Stimulated activated CD4-positive, alpha-beta T cell treated with anti-CD3 and anti-CD28 coated beads, Interleukin-4, amount 100 ng/mL, for 4 hours (primary cell): Measurements from ENCODE around the gene BEGAIN.
"Not testable (repeated sequence)": the region's sequence is repeated elsewhere in the genome, so short reads cannot be mapped to it uniquely, and the experiment has no call there.

ENCODE experiments used
- DNase-seq, 2 experiments: peaks; one replicate each; pipeline ENCODE4 v3.0.0-alpha.2; 2020

The BEGAIN gene

GRCh38 chr14:100534528-100535286, 52.5 kb downstream of the BEGAIN start:
- no peak for DNase-seq

DNA sequence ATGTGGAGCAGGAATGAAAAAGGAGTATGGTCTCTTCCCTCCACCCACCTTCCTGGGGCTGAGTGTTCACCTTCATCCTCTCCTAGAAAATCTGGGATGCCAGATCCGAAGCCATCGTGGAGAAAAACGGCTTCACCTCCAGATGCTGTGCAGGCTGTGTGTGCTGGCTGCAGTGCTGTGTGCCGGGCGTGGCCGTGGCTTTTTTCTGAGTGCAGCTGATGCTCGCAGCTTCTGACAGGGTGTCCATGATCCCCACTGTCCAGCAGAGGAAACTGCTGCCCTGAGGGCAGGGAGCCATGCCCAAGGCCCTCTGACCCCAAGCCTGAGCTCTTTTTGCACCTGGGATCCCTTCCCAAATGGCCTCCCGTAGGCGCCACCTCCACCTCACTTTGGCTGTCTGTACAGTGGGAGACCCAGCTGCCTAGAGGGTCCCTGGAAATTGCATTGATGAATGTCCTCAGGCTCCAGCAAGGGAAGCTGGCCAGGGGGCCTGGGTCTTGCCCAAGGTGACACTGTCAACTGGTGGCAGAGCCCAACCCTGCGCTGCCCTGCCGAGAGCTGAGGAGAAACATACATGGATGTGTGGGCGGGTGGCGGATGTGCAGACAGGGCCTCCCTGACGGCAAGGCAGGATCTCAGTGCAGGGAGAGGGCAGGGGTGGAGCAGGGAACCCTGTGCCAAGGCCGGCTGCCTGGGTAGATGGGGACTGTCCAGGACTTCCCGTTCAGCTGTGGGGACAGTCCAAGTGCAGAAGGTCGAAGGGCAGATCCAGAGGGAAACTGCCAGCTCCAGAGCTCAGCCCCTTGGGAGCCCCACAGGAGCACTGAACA, 53.3 kb downstream of the BEGAIN start:
- DNase-seq: peak in 1 of 2 experiments; percentile 1

- peak in 1 of 2 experiments; percentile 1 for DNase-seq
Observed at GRCh38 chr14:100532906-100533655, 54.1 kb downstream of the BEGAIN start.

DNA sequence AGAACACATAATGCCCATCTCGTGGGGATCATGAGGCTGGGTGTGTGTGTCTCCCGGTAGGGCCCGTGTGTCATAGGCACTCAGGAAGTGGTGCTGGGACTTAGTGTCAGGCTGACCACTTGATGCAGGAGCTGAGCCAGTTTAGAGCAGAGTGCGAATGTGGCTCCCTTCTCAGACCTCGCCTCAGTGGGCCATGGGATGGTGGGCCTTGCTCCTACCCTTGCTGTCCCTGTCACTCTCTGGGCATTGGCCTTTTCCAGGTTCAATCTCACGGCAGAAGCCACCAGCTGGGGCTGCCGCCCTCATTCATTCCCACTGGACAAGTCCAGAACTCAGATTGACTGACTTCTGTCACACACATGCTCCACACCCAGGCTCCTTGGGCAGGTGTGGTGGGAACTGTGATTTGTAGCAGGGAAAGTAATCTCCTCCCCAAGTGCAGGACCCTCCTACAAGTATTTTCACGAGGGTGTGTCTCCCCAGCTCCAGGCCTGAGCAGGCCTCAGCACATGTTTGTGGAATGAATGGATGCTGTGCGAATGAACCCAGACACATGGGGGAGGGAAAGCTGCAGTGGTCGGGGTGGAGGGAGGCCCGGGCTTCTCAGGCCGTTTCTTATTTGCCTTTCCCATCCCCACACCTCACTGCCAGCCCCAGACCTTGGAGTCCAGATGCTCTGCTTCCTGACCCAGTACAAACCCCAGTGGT, 54.9 kb downstream of the BEGAIN start:
- peak in 1 of 2 experiments; percentile 0 for DNase-seq

DNA sequence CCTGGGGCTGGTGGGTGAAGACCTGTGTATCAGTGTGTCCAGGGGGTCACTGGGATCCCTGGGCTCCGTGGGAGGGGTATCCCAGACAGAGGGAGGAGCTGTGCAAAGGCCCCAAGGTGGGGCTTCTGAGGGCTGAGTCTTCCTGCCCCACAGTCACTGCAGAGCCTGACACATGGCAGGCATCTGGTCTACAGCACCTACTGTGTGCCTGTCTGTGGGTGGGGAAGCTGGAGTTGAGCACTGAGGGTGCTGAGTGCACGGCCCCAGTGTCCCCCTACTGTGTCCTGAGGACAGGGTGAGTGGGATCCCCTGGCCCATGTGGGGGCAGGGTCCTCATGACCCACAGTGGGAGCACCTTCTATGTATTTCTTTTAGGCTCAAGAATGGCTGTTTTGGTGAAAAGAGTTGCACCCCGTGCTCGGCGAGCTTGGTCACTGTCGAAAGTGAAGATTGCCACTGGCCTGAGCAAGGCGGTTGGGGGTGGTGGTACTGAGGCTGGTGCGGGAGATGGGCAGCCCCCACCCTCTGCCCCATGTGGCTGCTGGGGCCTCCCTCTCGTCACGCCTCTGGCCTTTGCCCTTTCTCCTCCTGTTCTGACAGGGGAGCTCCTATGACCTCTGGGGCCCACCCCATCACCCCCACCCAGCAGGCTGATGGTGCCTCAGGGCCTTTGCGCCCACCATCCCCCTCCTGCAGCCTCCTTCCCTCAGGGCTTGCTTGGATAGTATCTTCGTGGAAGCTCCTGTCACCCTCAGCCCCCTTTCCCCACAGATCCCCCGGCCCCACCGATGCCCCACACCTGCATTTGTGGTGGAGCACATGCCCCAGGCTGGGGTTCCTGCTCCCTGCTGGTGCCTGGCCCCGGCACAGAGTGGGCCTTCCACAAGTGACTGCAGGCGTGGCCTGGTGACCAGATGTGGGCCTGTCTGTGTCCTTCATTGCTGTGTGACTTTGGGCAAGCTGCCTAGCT, 55.8 kb downstream of the BEGAIN start:
- peak in 1 of 2 experiments; percentile 0 for DNase-seq

- no peak for DNase-seq
Observed at GRCh38 chr14:100530270-100531072, 56.7 kb downstream of the BEGAIN start.

- no peak for DNase-seq
Observed at GRCh38 chr14:100529561-100530031, 57.6 kb downstream of the BEGAIN start.

DNA sequence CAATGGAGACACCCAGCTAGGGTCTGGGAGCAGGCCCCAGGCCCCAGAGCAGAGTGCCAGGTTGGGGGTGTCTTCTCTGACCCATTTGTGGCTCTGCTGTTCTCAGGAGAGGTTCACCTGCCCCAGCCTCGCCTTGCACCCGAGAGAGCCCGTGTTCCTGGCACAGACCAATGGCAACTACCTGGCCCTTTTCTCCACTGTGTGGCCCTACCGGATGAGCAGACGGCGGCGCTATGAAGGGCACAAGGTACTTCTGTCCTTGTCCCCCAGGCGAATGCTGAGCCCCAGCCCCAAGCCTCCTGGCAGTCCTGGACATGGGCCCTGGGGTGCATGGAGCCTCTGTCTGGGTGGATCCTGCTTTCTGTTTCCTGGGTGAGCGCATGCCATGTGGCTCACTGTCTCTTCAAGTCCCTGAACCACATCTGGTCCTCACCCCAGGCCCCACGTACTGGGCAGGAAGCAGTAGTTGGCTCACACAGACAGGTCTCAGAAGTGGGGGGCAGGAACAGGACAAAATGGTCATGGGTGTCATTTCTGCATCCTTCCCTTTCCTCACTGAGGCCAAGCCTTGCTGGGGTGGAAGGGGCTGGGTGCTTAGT, 58.2 kb downstream of the BEGAIN start:
- no peak for DNase-seq

DNA sequence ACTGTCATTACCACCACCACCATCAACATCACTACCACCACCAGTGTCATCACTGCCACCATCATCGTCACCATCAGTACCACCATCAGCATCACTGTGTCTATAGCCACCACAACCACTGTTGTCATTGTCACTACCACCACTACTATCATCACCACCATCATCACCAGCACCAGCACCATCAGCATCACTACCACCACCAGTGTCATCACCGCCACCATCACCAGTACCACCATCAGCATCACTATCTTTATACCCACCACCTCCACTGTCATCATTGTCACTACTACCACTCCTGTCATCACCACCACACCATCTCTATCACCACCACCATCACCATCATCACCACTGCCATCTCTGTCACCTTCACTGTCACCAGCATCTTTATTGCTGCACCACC, 60.6 kb downstream of the BEGAIN start:
- no peak for DNase-seq

DNA sequence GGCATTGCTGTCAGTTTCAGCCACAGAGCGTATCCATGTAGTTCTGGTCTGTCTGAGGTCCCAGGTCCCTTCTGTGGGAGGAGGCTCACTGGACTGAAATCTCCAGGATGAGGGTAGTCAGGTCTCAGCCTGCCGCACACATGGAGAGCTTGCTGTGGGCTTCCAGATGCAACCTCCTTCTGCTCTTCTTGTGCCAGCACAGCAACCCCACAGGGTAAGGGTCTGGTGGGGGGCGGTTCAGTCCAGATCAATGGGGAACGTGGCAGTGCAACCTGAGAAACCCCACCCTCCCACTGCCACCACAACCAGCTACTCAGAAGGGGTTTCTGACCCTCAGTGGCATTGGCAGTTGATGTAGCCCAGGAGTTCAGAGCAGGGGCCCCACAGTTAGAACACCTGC, 61.2 kb downstream of the BEGAIN start:
- DNase-seq: no peak

DNA sequence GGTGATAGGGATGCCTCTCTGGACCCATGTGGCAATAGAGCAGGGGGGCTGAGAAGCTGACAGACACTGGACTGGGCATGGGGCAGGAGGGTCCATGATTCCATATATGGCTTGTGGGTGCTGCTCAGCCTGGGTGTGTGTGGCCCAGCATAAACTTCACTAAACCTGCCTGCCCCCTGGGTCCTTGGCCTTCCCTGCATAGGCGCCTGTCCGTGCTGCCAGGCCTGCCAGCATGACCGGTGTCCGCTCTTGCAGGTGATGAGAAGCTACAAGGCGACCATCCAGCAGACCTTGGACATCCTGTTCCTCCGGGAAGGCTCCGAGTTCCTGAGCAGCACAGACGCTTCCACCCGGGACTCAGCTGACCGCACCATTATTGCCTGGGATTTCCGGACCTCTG, 61.6 kb downstream of the BEGAIN start:
- no peak for DNase-seq

DNA sequence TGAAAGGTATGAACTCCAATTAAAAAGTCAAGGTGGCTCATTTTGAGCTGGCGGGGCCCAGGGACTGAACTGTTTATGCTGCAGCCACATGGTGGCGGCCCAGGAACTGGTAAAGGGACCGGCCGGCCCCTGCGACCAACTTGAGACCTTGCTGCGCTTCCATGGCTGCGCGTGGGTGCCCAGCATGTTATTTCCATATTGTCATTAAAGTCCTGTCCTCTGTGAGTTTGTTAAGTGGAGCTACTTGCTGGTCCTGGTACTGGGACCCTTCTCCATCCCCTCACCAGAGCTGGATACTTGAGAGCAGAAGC, 62.3 kb downstream of the BEGAIN start:
- DNase-seq: no peak

- no peak for DNase-seq
Observed at GRCh38 chr14:100524233-100524932, 62.8 kb downstream of the BEGAIN start.

GRCh38 chr14:100523843-100524169, 63.4 kb downstream of the BEGAIN start:
- DNase-seq: no peak

- DNase-seq: no peak
Observed at GRCh38 chr14:100523131-100523842, 63.9 kb downstream of the BEGAIN start.

- DNase-seq: no peak
Observed at GRCh38 chr14:100522616-100523099, 64.6 kb downstream of the BEGAIN start.

DNA sequence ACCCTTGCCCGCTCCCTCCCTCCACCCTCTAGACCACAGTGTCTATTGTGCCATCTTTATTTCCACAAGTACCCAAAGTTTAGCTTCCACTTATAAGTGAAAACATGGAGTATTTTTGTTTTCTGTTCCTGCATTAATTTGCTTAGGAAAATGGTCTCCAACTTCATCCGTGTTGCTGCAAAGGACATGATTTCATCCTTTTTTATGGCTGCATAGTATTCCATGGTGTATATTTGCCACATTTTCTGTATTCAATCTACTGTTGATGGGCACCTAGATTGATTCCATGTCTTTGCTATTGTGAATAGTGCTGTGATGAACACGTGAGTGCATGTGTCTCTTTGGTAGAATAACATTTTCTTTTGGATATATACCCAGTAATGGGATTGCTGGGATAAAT, 81.2 kb downstream of the BEGAIN start:
- not testable (repeated sequence) for DNase-seq

- DNase-seq: no peak
Observed at GRCh38 chr14:100504372-100505078, 82.7 kb downstream of the BEGAIN start.
